Activated CD4-positive, alpha-beta T cell treated with anti-CD3 and anti-CD28 coated beads for 36 hours (primary cell): Measurements from ENCODE around the gene SLC24A3. TPM values are rescaled to one million over a fixed set of nuclear protein-coding genes. Genes with fewer than 3 reads are reported as not detected.
A peak's percentile ranks its signal among the peaks of the same experiment; 100 is the strongest.

Experiments
- ATAC-seq: fragments of 200-7000 bp; cut with Tn5 transposase; one replicate; pipeline ENCODE4 v1.10.0; 2021; ENCODE audit warnings: mild to moderate bottlenecking, moderate library complexity
- CTCF ChIA-PET: fragments of 350-600 bp; sonication (Branson Sonifier 250); formaldehyde crosslinking; loops from one replicate; lab custom pipeline; 2021; ENCODE audit warnings: antibody characterized with exemption; lab: Charles Lee
- POLR2A ChIA-PET: fragments of 350-600 bp; sonication (Branson Sonifier 250); formaldehyde crosslinking; loops from one replicate; lab custom pipeline; 2021; ENCODE audit warnings: antibody characterized with exemption, inconsistent platforms; lab: Charles Lee
- DNase-seq: peaks from one replicate; pipeline ENCODE4 v3.0.0-alpha.2; 2020
- H3K27ac Mint-ChIP-seq: one replicate; pipeline ENCODE4 v1.8.0; 2021; ENCODE audit warnings: mixed read lengths
- H3K27me3 Mint-ChIP-seq: one replicate; pipeline ENCODE4 v1.8.0; 2021; ENCODE audit warnings: mixed read lengths
- H3K36me3 Mint-ChIP-seq: one replicate; pipeline ENCODE4 v1.8.0; 2021; ENCODE audit warnings: low read depth, mixed read lengths
- H3K4me1 Mint-ChIP-seq: one replicate; pipeline ENCODE4 v1.8.0; 2021; ENCODE audit warnings: mixed read lengths
- H3K4me3 Mint-ChIP-seq: one replicate; pipeline ENCODE4 v1.8.0; 2021; ENCODE audit warnings: mild to moderate bottlenecking, moderate library complexity, mixed read lengths
- H3K9me3 Mint-ChIP-seq: one replicate; pipeline ENCODE4 v1.8.0; 2021; ENCODE audit warnings: low read depth, mixed read lengths
- intact Hi-C, 2 experiments: fragments of 100-400 bp; cut with DNase I in 1 of 2; cut with micrococcal nuclease in 1 of 2; formaldehyde crosslinking; loops; one replicate each; pipeline versions ENCODE4 v1.14.2 to v1.15.1; 2022 to 2024; cut with DNase I, micrococcal nuclease
- total RNA-seq, 2 experiments: library from RNA; stranded (reverse); gene quantifications; one replicate each; pipeline ENCODE4 v1.2.3, GENCODE V29; 2021

Gene SLC24A3
- total RNA-seq, 2 experiments from 2014 or later = not detected

GRCh38 chr20:19735446-19735845, 523.0 kb downstream of the SLC24A3 start:
- peaks cover 10% of the 10 kb centered on the region for H3K27me3 Mint-ChIP-seq
- CTCF ChIA-PET = interaction anchor here (0.6 to 0.7 kb wide), 2 partner anchors 347 to 1391 kb away, joined by 3 read pairs; no protein-coding TSS in a partner anchor
- POLR2A ChIA-PET = interaction anchor here (0.6 kb wide), 1 partner anchor 209 kb away, joined by 4 read pairs; no protein-coding TSS in a partner anchor
- H3K9me3 Mint-ChIP-seq = no peaks in the 10 kb centered on the region
- H3K27ac Mint-ChIP-seq = no peak overlapping the region
- no peak overlapping the region for H3K4me3 Mint-ChIP-seq
- no peaks in the 10 kb centered on the region for H3K36me3 Mint-ChIP-seq
- intact Hi-C loops = loop anchor here in 1 of 2 experiments (1.0 to 5.0 kb wide), 2 partner anchors 92 to 210 kb away; no protein-coding TSS in a partner anchor
- H3K4me1 Mint-ChIP-seq = peaks cover 17% of the 10 kb centered on the region
- peak; percentile 52 for DNase-seq
- ATAC-seq = peak; percentile 54

DNA sequence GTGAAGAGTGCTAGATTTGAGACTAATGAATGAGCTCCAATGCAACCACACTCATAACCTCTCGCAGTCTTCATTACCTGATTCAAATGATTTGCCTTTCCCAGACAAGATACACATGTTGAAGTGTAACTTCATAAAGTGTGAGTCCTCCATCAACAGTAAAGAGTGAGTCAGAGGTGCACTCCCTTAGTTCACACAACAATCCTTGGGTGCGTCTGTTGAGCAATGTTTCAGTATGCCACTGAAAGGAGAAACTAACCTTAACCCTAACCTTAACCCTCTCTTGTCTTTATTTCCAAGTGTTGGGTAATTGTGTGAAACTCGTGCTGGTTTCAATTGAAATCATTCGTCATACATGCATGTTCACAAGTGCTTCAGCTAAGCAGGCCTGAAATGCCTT, 524.6 kb downstream of the SLC24A3 start:
- no peak overlapping the region for H3K4me3 Mint-ChIP-seq
- ChIA-PET CTCF (interaction anchor here (1.1 kb wide), 1 partner anchor 46 kb away, joined by 3 read pairs; no protein-coding TSS in a partner anchor), POLR2A (interaction anchor here (0.6 kb wide), 1 partner anchor 807 kb away, joined by 3 read pairs; no protein-coding TSS in a partner anchor)
- H3K36me3 Mint-ChIP-seq = no peaks in the 10 kb centered on the region
- peak; percentile 39 for DNase-seq
- peak; percentile 97 for ATAC-seq
- H3K9me3 Mint-ChIP-seq = no peaks in the 10 kb centered on the region
- intact Hi-C loops = loop anchor here in 1 of 2 experiments (5.0 kb wide), 1 partner anchor 90 kb away; no protein-coding TSS in a partner anchor
- peaks cover 17% of the 10 kb centered on the region for H3K4me1 Mint-ChIP-seq
- H3K27ac Mint-ChIP-seq = no peak overlapping the region
- peaks cover 13% of the 10 kb centered on the region for H3K27me3 Mint-ChIP-seq

DNA sequence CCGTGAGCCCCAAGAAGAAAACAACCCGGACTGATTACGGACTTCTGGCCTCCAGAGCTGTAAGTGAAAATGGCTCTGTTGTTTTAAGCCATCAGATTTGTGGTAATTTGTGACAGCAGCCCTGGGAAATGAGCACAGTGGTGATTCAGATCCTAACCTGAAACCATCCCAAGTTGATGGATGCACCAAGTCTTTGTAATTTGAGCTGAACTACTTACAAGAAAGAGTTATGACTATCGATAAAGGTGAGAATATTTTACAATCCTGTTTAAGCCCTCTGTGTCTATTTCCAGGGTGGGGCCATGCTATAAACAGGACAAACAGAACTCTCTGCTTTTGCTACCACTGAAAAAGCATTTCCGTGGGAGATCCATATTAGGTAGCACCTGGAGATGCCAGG, 526.5 kb downstream of the SLC24A3 start:
- DNase-seq (no peak), ATAC-seq (no peak)
- H3K4me3 Mint-ChIP-seq = no peak overlapping the region
- no peaks in the 10 kb centered on the region for H3K36me3 Mint-ChIP-seq
- no peak overlapping the region for H3K27ac Mint-ChIP-seq
- intact Hi-C loops = loop anchor here in 1 of 2 experiments (5.0 kb wide), 1 partner anchor 88 kb away; no protein-coding TSS in a partner anchor
- H3K4me1 Mint-ChIP-seq = peaks cover 17% of the 10 kb centered on the region
- ChIA-PET CTCF (no interaction called here), POLR2A (no interaction called here)
- H3K27me3 Mint-ChIP-seq = peaks cover 19% of the 10 kb centered on the region
- no peaks in the 10 kb centered on the region for H3K9me3 Mint-ChIP-seq

- Mint-ChIP-seq H3K4me3 (no peak overlapping the region), H3K27me3 (peaks cover 19% of the 10 kb centered on the region), H3K36me3 (no peaks in the 10 kb centered on the region), H3K27ac (no peak overlapping the region), H3K9me3 (no peaks in the 10 kb centered on the region), H3K4me1 (peaks cover 17% of the 10 kb centered on the region)
- ATAC-seq = no peak
- POLR2A ChIA-PET = no interaction called here
- CTCF ChIA-PET = no interaction called here
- no peak for DNase-seq
- intact Hi-C loops = loop anchor here in 1 of 2 experiments (5.0 kb wide), 1 partner anchor 88 kb away; no protein-coding TSS in a partner anchor
Measured at GRCh38 chr20:19739351-19739750, 526.9 kb downstream of the SLC24A3 start.

DNA sequence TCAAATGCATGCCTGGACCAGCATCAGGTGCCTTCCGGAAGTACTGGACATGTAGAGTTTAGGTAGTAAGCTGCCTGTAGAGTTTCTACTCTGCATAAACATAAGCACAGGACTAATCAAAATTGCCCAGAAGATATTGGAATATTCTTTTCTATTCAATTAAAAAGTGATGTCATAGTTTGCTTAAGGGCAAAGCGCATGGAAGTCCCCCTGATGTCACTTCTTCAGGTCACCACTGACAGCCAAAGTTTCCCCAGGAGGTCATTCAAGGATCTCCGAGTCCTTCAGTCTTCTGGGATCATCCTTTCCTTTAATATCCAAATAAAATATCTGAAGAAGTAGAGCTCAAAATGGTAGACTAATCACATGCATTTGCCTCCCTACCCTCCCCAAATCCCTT, 528.1 kb downstream of the SLC24A3 start:
- POLR2A ChIA-PET = no interaction called here

DNA sequence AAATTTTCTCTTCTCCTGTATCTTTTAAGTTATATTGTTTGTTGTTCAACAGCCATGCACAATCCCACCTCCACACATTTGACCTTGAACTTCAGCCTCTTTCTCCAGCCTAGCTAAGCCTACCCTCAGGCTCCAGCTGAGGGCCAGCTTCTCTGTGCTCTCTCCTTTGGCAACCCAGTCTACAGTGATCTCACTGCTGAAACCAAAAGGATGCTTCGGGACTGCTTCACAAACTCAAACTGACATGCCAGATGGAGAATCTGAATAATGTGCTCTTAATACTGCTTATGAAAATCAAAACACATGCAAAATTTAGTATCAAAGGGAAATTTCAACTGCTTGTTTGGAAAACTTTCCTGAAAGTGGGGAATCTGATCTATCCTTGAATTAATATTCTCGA, 529.5 kb downstream of the SLC24A3 start:
- intact Hi-C loops = no loop called here
- Mint-ChIP-seq H3K36me3 (no peaks in the 10 kb centered on the region), H3K4me3 (no peak overlapping the region), H3K27me3 (peaks cover 20% of the 10 kb centered on the region), H3K9me3 (peaks cover 4% of the 10 kb centered on the region), H3K4me1 (peaks cover 4% of the 10 kb centered on the region), H3K27ac (no peak overlapping the region)
- ChIA-PET CTCF (interaction anchor here (0.7 kb wide), 1 partner anchor 10 kb away, joined by 3 read pairs; no protein-coding TSS in a partner anchor), POLR2A (no interaction called here)
- DNase-seq (no peak), ATAC-seq (no peak)

More for the DNA sequence above, 528.1 kb downstream of the SLC24A3 start:
- H3K27ac Mint-ChIP-seq = no peak overlapping the region
- H3K36me3 Mint-ChIP-seq = no peaks in the 10 kb centered on the region
- H3K27me3 Mint-ChIP-seq = peaks cover 22% of the 10 kb centered on the region
- CTCF ChIA-PET = no interaction called here
- H3K4me3 Mint-ChIP-seq = no peak overlapping the region
- peaks cover 13% of the 10 kb centered on the region for H3K4me1 Mint-ChIP-seq
- no peaks in the 10 kb centered on the region for H3K9me3 Mint-ChIP-seq
- intact Hi-C loops = no loop called here
- ATAC-seq (no peak), DNase-seq (no peak)

DNA sequence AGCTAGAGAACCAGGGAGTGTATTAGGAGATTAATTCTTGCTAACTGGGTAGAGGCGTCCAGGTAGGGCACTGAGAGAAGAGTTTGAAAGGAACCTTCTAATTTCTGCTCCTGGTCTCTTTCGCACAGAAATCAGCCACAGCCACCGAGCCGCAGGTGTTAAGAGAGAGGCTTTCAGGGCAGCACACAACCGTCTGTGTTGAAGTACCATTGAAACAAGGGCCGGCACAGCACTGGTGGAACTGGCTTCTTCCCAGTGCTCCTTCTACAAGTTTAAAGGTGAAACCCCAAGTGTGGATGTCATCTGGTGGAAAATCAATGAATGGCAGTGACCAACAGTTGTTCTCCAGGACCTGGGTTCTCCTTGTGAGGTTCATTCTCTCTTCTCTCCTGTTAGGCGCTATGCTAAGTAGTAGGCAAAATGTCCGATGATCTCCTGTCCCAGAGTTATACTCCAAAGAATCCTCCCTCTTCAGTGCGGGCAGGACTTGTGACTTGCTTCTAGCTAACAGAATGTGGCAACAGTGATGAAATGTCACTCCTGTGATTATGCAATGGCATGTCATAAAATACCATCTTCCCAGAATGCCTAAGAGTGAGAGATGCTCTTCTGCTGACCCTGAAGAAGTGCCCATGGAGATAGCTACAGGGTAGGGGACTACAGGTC, 530.7 kb downstream of the SLC24A3 start:
- peaks cover 10% of the 10 kb centered on the region for H3K9me3 Mint-ChIP-seq
- intact Hi-C loops = no loop called here
- H3K27me3 Mint-ChIP-seq = peaks cover 26% of the 10 kb centered on the region
- ChIA-PET POLR2A (interaction anchor here (0.6 kb wide), 1 partner anchor 1934 kb away, joined by 3 read pairs; no protein-coding TSS in a partner anchor), CTCF (no interaction called here)
- H3K36me3 Mint-ChIP-seq = no peaks in the 10 kb centered on the region
- ATAC-seq (no peak), DNase-seq (no peak)
- no peak overlapping the region for H3K27ac Mint-ChIP-seq
- no peaks in the 10 kb centered on the region for H3K4me1 Mint-ChIP-seq
- no peak overlapping the region for H3K4me3 Mint-ChIP-seq

GRCh38 chr20:19743640-19743995, 531.2 kb downstream of the SLC24A3 start:
- Mint-ChIP-seq H3K4me1 (no peaks in the 10 kb centered on the region), H3K27me3 (peaks cover 29% of the 10 kb centered on the region), H3K9me3 (peaks cover 10% of the 10 kb centered on the region), H3K36me3 (no peaks in the 10 kb centered on the region), H3K4me3 (no peak overlapping the region), H3K27ac (no peak overlapping the region)
- DNase-seq (no peak), ATAC-seq (no peak)
- ChIA-PET CTCF (no interaction called here), POLR2A (no interaction called here)
- intact Hi-C loops = no loop called here

GRCh38 chr20:19745106-19745505, 532.7 kb downstream of the SLC24A3 start:
- no peak for DNase-seq
- H3K27me3 Mint-ChIP-seq = peaks cover 24% of the 10 kb centered on the region
- H3K9me3 Mint-ChIP-seq = peaks cover 10% of the 10 kb centered on the region
- ChIA-PET POLR2A (interaction anchor here (0.7 kb wide), 1 partner anchor 192 kb away, joined by 4 read pairs; no protein-coding TSS in a partner anchor), CTCF (no interaction called here)
- ATAC-seq = no peak
- H3K4me3 Mint-ChIP-seq = no peak overlapping the region
- no peaks in the 10 kb centered on the region for H3K36me3 Mint-ChIP-seq
- H3K27ac Mint-ChIP-seq = no peak overlapping the region
- no peaks in the 10 kb centered on the region for H3K4me1 Mint-ChIP-seq
- intact Hi-C loops = no loop called here

DNA sequence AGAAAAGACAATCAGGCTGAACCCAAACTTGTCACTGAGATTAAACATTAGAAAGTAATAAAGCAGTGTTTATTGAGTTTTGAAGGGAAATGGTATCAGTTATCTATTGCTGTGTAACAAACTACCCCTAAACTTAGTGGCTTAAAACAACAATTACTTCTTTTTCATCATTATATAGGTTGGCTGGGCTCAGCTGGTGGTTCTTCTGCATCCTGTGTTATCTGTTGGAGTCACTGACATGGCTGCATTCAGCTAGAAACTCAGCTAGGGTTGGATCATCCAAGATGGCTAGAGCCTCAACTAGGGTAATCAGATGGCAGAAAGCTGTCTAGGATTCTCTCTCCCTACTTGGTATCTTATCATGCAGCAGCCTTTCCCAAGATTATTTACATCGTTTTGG, 533.1 kb downstream of the SLC24A3 start:
- intact Hi-C loops = no loop called here
- peaks cover 23% of the 10 kb centered on the region for H3K27me3 Mint-ChIP-seq
- ATAC-seq = no peak
- H3K4me3 Mint-ChIP-seq = no peak overlapping the region
- no peak overlapping the region for H3K27ac Mint-ChIP-seq
- no peak for DNase-seq
- POLR2A ChIA-PET = interaction anchor here (0.7 kb wide), 1 partner anchor 192 kb away, joined by 4 read pairs; no protein-coding TSS in a partner anchor
- CTCF ChIA-PET = no interaction called here
- no peaks in the 10 kb centered on the region for H3K36me3 Mint-ChIP-seq
- H3K4me1 Mint-ChIP-seq = no peaks in the 10 kb centered on the region
- H3K9me3 Mint-ChIP-seq = peaks cover 10% of the 10 kb centered on the region

DNA sequence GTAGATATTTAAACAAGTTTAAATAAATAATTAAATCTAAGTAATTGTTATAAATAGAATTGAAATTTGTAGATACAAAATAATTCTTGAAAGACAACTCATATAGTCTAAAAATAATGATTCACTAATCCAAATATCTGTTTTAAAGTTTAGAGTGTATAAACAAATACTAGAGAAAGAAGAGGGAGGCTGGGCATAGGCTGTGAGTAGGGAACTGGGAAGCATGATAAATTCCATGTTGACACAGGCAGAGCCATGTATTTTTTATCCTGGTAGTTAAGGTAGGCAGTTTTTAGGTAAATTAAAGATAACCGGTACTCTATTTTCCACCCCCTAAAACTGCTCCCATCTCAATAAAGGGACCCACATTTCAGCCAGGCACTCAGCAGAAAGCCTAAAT, 534.0 kb downstream of the SLC24A3 start:
- Mint-ChIP-seq H3K4me3 (no peak overlapping the region), H3K27me3 (peaks cover 23% of the 10 kb centered on the region), H3K27ac (no peak overlapping the region), H3K36me3 (no peaks in the 10 kb centered on the region), H3K4me1 (no peaks in the 10 kb centered on the region), H3K9me3 (peaks cover 10% of the 10 kb centered on the region)
- ATAC-seq = no peak
- CTCF ChIA-PET = no interaction called here
- DNase-seq = no peak
- POLR2A ChIA-PET = no interaction called here
- intact Hi-C loops = no loop called here

DNA sequence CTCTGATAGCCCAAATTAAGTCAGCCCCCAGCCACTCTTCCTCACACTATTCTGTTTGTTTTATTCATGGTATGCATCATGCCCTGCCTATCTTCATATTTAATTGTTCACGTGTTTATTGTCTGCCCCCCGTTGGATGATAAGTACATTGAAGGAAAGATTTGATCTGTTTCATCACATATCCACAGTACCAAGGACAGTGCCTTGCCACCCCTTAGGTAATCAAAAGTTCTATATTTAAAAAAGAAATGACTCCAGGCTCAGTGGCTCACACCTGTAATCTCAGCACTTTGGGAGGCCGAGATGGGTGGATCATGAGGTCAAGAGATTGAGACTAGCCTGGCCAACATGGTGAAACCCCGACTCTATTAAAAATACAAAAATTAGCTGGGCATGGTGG, 535.5 kb downstream of the SLC24A3 start:
- POLR2A ChIA-PET = no interaction called here
- Mint-ChIP-seq H3K9me3 (peaks cover 10% of the 10 kb centered on the region), H3K36me3 (no peaks in the 10 kb centered on the region), H3K4me1 (no peaks in the 10 kb centered on the region), H3K4me3 (no peak overlapping the region), H3K27ac (no peak overlapping the region), H3K27me3 (peaks cover 23% of the 10 kb centered on the region)
- ATAC-seq = no peak
- no peak for DNase-seq
- CTCF ChIA-PET = no interaction called here
- intact Hi-C loops = no loop called here
